Effector CD4-positive, alpha-beta T cell (primary cell): ENCODE data around the gene CAMK2A.
A peak's percentile ranks its signal among the peaks of the same experiment; 100 is the strongest.
"Not testable (repeated sequence)": the region's sequence is repeated elsewhere in the genome, so short reads cannot be mapped to it uniquely, and the experiment has no call there.

Experiments
- DNase-seq: peaks from one replicate; pipeline ENCODE4 v3.0.0-alpha.2; 2020

CAMK2A gene

GRCh38 chr5:150234576-150235499 is 54.7 kb downstream of the CAMK2A start:
- no peak for DNase-seq

- not testable (repeated sequence) for DNase-seq
Measured at GRCh38 chr5:150233706-150234105, 55.9 kb downstream of the CAMK2A start.

DNA sequence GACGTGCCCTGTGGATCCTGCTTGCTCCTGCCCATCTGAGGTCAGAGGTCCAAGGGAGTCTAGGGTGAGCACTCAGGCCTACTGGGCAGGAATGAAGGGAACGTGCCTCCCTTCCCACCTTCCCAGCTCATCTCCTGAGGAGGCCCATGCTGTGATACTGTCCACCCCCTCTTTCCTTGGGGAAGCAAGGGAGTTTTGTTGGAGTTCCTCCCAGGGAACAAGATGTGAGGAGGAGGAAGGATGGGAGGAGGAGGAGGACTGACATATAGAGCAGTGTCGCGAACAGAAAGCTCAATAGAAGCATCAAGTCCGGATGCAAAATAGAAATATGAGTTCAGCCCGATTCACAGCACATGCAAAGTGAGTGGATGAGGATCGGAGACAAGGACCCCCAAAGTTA is 58.7 kb downstream of the CAMK2A start:
- DNase-seq, result no peak

- DNase-seq, result no peak
Measured at GRCh38 chr5:150229571-150229970, 60.0 kb downstream of the CAMK2A start.

DNA sequence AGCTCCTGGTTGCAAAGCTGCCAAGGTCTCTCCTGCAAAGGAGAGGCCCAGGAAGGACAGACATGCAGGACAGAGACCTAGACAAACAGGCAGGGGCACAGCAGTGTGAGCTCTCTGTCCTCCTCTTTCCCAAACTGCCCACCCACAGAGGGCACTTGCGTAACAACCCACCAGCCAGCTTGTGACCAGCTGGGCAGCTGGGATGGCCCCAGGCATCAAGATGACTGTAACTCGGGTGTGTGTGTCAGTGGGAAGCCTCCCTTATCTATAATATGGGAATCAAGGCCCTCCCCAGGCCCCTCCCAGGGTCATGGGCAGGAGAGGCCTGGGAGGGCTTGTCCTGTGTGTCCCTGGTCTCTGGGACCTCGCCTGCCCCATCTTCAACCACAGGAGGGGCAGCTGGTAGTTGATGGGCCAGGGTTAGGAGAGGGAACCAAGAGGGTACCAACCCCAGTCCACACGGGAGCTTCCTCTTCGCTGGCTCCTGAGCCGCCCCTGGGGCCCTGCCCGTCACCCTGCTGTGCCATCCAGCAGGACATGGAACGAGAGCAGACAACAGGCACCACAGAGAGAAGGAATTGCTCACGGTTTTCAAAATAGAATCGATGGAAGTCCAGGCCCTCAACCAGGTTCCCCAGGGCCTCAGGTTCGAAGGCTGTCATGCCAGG is 61.8 kb downstream of the CAMK2A start:
- no peak for DNase-seq

DNA sequence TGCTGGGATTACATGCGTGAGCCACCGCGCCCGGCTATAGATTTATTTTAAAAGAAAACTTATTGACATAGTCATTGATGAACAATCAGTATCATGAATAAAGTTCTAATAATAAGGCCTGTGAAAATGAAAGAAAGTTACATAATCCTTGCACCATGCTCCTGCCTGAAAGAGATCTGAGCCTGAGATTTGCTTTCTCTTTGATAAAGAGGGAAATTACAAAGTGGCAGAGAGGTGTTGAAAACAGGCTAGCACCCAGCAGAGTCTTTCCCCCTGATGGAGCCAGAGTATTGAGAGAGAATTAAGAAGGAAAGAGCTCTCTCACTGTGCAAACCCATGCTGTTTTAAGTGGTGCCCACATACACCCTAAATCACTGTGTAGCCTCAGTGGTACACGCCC is 62.5 kb downstream of the CAMK2A start:
- no peak for DNase-seq

DNA sequence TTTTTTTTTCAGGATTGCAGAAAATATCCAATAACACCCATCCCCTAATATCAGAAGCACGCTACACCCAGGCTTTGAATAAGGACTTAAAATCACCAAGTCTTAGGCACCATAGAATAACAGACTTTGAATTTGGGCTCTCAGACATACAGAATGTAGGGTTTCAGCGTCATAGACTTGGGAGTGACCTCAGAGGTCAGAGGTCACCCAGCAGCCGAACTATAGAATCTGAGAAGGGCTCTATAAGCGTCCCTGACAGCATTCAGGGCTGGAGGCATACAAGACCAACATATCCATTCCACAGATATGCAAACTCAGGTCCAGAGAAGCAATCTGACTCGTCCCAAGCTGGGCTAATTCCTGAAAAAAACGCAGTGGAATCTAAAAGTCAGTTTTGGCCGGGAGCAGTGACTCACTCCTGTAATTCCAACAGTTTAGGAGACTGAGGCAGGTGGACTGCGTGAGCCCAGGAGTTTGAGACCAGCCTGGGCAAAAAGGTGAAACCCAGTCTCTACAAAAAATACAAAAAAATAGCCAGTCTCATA is 65.0 kb downstream of the CAMK2A start:
- no peak for DNase-seq

GRCh38 chr5:150223474-150223873 is 66.1 kb downstream of the CAMK2A start:
- no peak for DNase-seq

GRCh38 chr5:150222906-150223305 is 66.7 kb downstream of the CAMK2A start:
- DNase-seq, result no peak

GRCh38 chr5:150221471-150221870 is 68.1 kb downstream of the CAMK2A start:
- DNase-seq, result no peak

DNA sequence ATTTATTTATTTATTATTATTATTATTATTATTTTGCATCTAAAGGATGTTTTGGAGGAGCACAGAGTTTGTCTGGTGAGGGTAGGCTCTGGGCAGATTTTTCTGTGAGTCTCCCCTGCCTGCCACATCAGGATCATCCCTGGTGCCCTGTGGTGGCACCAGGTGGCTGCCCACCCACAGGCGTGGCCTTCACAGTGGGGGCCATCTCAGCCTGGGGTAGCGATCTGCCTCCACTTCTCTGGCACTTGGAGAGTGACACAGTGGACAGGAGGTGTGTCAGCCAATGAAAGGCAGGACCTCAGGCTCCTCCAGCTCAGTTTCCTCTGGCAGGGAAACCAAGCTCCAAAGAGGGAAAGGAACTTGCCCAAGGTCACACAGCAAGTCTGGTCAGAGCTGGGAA is 69.7 kb downstream of the CAMK2A start:
- DNase-seq, result no peak

- no peak for DNase-seq
Measured at GRCh38 chr5:150219142-150219541, 70.4 kb downstream of the CAMK2A start.

DNA sequence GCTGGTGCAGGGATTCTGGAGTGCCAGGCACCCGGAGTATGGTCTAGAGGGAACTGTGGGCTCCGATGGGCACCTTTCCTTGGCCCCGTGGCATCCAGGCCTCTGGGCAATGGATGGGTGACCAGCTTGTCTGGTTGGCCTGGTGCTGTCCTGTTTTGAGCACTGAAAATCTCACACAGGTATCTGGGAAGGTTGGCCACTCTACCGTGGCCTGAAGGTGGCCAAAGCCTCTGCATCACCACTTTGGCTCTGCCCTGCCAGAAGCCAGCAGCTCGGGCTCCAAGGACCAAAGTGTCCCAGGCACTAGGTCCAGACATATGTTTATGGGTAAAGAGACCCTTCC is 70.9 kb downstream of the CAMK2A start:
- DNase-seq, result no peak

GRCh38 chr5:150217873-150218692 is 71.5 kb downstream of the CAMK2A start:
- DNase-seq, result peak; percentile 73

DNA sequence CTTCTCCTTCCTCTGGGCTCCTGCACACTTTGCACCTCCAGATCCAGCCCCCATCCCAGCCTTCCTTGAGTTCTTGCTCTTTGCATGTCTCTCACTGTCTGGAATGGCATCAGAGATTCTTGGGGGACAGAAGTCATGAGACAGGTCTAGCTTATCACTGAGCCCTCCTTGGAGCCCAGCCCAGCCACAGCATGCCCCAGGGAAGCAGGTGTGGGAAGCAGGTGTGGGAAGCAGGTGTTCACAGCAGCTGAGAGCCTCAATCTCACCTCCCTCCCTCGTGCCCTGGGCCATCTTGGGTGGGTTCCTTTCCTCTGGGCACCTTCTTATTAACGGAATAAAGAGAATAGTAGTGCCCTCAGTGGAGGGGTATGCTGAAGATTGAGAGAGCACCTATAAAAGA is 72.5 kb downstream of the CAMK2A start:
- no peak for DNase-seq

GRCh38 chr5:150215979-150216944 is 73.3 kb downstream of the CAMK2A start:
- DNase-seq, result no peak

GRCh38 chr5:150214289-150214688 is 75.3 kb downstream of the CAMK2A start:
- no peak for DNase-seq

DNA sequence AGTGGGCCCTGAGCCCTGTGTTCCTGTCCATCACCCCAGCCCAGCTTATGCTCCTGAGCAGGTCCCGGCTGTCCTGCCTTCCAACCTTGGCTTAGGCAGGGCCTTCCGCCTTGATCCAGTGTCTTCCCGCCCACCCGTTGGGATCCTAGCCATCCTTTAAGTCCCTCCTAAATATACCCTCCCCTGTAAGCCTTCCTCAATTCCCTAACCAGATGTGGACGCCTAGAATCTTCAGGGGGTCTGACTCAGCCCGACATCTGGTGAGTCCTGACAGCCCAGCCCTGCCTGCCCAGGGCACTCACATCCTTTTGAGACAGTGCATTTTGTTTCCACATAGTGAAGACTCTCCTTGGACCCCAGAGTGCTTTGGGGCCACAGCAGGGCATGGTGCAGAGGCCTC is 76.0 kb downstream of the CAMK2A start:
- no peak for DNase-seq

DNA sequence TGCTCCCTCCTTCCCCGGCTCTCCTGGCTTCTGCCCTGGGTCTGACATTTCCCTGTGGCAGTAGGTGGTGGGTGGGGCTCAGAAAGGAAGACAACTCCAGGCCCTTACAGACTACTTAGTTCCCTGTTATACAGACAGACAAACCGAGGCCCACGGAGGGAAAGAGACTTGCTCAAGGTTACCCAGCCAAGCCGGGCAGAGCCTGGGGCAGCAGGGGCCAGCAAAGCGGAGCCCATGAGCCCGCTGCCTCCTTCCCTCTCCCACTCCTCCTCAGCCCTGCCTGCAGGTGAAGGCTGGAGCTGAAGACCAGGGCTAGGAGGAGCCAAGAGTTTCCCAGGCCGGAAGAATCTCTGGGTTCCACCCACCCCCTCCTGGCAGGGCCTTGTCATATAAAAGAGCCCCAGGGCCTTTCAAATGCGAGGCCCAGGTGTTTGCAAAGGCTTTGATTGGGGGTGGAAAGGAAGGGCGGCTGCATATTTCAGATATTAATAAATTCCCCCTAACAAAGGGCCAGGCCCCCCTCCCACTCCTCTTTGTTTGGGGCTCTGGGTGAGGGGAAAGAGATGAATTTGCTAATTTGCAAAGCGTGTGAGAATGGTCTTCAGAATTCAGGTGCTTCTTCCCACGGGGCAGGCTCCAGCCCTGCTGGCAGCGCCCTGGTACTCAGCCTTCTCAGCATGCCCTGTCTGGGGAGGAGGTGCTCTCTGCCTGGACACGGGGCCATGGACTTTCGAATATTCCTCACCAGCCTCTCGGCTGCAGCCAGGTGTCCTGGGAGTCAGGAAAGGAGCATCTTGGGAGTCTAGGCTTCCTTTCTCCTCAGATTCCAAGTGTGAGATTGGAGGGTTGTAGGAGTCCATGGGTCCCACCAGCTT is 78.2 kb downstream of the CAMK2A start:
- no peak for DNase-seq

- DNase-seq, result no peak
Measured at GRCh38 chr5:150210644-150211043, 78.9 kb downstream of the CAMK2A start.

DNA sequence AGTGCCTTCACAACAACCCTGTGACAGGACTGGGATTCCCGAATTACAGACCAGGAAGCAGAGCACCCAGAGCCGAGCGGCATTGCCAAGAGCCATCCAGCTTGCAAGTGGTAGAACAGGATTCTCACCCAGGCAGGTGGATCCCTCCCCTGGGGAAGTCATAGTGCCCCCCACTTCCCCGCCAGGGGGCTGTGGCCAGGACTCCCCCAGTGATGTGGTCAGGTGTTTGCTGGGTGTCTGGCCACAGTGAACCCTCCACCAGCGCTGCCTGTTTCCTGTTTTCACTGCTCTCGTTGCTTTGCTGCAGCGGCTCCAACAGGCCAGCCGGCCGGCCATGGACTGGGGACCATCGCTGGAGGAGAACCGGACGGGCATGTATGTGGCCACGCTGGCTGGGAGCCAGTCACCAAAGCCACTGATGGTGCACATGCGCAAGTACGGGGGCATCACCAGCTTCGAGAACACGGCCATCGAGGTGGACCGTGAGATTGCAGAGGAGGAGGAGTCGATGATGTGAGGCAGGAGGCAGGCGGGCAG is 80.4 kb downstream of the CAMK2A start:
- no peak for DNase-seq
